SK-N-SH (cell line): ENCODE data around the gene BIRC6.

Experiments used
- CHD2 ChIP-seq: fragments of 150-350 bp; IDR thresholded peaks from 2 replicates; pipeline ENCODE4 v1.6.1; 2018; ENCODE audit warnings: low read length; ENCODE audit not compliant: partially characterized antibody
- CTCF ChIP-seq: fragments of 200-600 bp; sonication (generic); IDR thresholded peaks from 2 replicates; pipeline ENCODE4 v1.6.1; 2017; ENCODE audit warnings: antibody characterized with exemption, mild to moderate bottlenecking, moderate library complexity
- EP300 ChIP-seq, 2 experiments: IDR thresholded peaks; 2 replicates each; pipeline versions ENCODE4 v1.4.0 to v1.6.1; 2012; ENCODE audit warnings: borderline replicate concordance in 1 of 2, low read depth in 1 of 2, low read length in 1 of 2
- EZH2phosphoT487 ChIP-seq: fragments of 200-600 bp; sonication (generic); IDR thresholded peaks from 2 replicates; pipeline ENCODE4 v1.6.1; 2017; ENCODE audit warnings: low read depth, mixed run types, mild to moderate bottlenecking, antibody characterized with exemption, moderate library complexity, borderline replicate concordance
- NFIC ChIP-seq: IDR thresholded peaks from 2 replicates; pipeline ENCODE4 v1.4.0; 2012; ENCODE audit warnings: borderline replicate concordance
- POLR2AphosphoS5 ChIP-seq: IDR thresholded peaks from 2 replicates; pipeline ENCODE4 v1.6.1; 2012; ENCODE audit warnings: low read depth, low read length
- RAD21 ChIP-seq: IDR thresholded peaks from 2 replicates; pipeline ENCODE4 v1.6.1; 2012; ENCODE audit warnings: mild to moderate bottlenecking, low read length
- SIN3A ChIP-seq: IDR thresholded peaks from 2 replicates; pipeline ENCODE4 v1.6.1; 2012; ENCODE audit warnings: low read depth, mild to moderate bottlenecking, low read length, moderate library complexity, borderline replicate concordance
- SMC3 ChIP-seq: IDR thresholded peaks from 2 replicates; pipeline ENCODE4 v1.6.1; 2012; ENCODE audit warnings: low read depth, low read length, improper control_type of control experiment
- TF ChIP-seq, protein P1 (sequence below): IDR thresholded peaks from 2 replicates; pipeline ENCODE4 v1.6.1; 2012; ENCODE audit warnings: mild to moderate bottlenecking, low read depth, low read length, moderate library complexity

GRCh38 chr2:32342801-32343200 is 14.0 kb upstream of the BIRC6 start:
- no peak for TF ChIP-seq CTCF
- no peak for TF ChIP-seq SMC3
- no peak for TF ChIP-seq POLR2AphosphoS5
- no peak for TF ChIP-seq SIN3A
- no peak for TF ChIP-seq CHD2
- TF ChIP-seq EP300 (IDR thresholded peaks at IDR 0.05; ENCODE audit: borderline replicate concordance in 1 of 2, low read depth in 1 of 2, low read length in 1 of 2) = peak in 1 of 2 experiments; percentile 36; a peak in 1 of 4 replicates
- TF ChIP-seq, protein P1, sequence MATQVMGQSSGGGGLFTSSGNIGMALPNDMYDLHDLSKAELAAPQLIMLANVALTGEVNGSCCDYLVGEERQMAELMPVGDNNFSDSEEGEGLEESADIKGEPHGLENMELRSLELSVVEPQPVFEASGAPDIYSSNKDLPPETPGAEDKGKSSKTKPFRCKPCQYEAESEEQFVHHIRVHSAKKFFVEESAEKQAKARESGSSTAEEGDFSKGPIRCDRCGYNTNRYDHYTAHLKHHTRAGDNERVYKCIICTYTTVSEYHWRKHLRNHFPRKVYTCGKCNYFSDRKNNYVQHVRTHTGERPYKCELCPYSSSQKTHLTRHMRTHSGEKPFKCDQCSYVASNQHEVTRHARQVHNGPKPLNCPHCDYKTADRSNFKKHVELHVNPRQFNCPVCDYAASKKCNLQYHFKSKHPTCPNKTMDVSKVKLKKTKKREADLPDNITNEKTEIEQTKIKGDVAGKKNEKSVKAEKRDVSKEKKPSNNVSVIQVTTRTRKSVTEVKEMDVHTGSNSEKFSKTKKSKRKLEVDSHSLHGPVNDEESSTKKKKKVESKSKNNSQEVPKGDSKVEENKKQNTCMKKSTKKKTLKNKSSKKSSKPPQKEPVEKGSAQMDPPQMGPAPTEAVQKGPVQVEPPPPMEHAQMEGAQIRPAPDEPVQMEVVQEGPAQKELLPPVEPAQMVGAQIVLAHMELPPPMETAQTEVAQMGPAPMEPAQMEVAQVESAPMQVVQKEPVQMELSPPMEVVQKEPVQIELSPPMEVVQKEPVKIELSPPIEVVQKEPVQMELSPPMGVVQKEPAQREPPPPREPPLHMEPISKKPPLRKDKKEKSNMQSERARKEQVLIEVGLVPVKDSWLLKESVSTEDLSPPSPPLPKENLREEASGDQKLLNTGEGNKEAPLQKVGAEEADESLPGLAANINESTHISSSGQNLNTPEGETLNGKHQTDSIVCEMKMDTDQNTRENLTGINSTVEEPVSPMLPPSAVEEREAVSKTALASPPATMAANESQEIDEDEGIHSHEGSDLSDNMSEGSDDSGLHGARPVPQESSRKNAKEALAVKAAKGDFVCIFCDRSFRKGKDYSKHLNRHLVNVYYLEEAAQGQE = no peak
- no peak for TF ChIP-seq EZH2phosphoT487
- TF ChIP-seq NFIC = no peak
- TF ChIP-seq RAD21 = no peak
